DND-41 (cell line): ENCODE measurements around the gene MARCKSL1.

Source experiments
- CTCF ChIP-seq: IDR thresholded peaks from 2 replicates; pipeline ENCODE4 v1.5.1; 2012; ENCODE audit warnings: borderline replicate concordance, low read length, moderate library complexity, mild to moderate bottlenecking; ENCODE audit not compliant: poor library complexity, severe bottlenecking; ENCODE audit errors: extremely low read depth
- EZH2 ChIP-seq: IDR thresholded peaks from 3 replicates; pipeline ENCODE4 v1.6.1; 2012; ENCODE audit warnings: borderline replicate concordance, low read depth, mild to moderate bottlenecking, moderate library complexity, low read length, inconsistent platforms; ENCODE audit not compliant: severe bottlenecking

DNA sequence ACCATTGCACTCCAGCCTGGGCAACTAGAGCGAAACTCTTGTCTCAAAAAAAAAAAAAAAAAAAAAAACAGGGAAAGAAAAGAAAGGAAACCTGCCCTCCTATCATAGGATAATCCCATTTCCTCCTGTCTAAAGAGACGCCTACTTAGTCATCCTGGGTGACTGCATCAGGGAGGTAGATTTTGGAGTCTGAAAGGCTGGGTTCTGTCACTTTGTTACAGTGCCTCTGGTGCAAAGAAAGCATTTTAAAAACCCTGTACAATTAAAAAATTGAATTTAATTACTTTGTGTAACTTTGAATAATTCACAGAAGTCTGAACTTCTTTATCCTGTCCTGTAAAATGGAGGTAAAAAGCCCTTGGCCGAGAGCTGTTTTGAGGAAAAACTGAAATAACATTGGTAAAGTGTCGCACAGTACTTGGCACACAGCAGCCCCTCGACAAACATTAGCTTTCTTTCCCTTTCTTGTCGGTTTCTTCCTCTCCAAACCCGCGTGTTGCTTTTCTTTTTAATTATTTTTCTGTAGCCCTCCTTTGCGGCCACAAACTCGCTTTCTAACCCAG, 44.8 kb downstream of the MARCKSL1 start:
- no peak for TF ChIP-seq CTCF
- TF ChIP-seq EZH2 = no peak
